CD4-positive, alpha-beta T cell (primary cell): ENCODE measurements around the gene TUBGCP4. TPM values are rescaled to one million over a fixed set of nuclear protein-coding genes. Genes with fewer than 3 reads are reported as not detected.

Source experiments
- ATAC-seq: fragments of 200-7000 bp; cut with Tn5 transposase; one replicate; pipeline ENCODE4 v1.10.0; 2022; ENCODE audit warnings: mild to moderate bottlenecking; ENCODE audit not compliant: poor library complexity
- CTCF ChIA-PET: fragments of 350-600 bp; sonication (Branson Sonifier 250); formaldehyde crosslinking; loops from one replicate; lab custom pipeline; 2021; ENCODE audit warnings: antibody characterized with exemption, inconsistent platforms; lab: Charles Lee
- POLR2A ChIA-PET: fragments of 350-600 bp; sonication (Branson Sonifier 250); formaldehyde crosslinking; loops from one replicate; lab custom pipeline; 2021; ENCODE audit warnings: antibody characterized with exemption, inconsistent platforms; lab: Charles Lee
- DNase-seq, 14 experiments: peaks; one replicate each; pipeline ENCODE4 v3.0.0-alpha.2; 2013 to 2020; ENCODE audit warnings: mixed read lengths in 2 of 14
- H3K27ac ChIP-seq, 2 donors: one replicate each; pipeline versions ENCODE4 v1.5.1 to v1.7.0; 2013; ENCODE audit warnings: low read length in 2 of 2, low read depth in 1 of 2, mild to moderate bottlenecking in 1 of 2
- H3K27me3 ChIP-seq, 2 experiments: 1 replicate in 1 of 2; 2 replicates in 1 of 2; pipeline versions ENCODE4 v1.6.1 to v1.7.0; 2013; ENCODE audit warnings: low read length in 2 of 2, control low read depth in 1 of 2, mild to moderate bottlenecking in 1 of 2, moderate library complexity in 1 of 2; ENCODE audit not compliant: insufficient read depth in 2 of 2, control insufficient read depth in 1 of 2
- H3K36me3 ChIP-seq: one replicate; pipeline ENCODE4 v1.6.1; 2013; ENCODE audit warnings: low read length, control low read depth; ENCODE audit not compliant: insufficient read depth
- H3K4me1 ChIP-seq: one replicate; pipeline ENCODE4 v1.6.1; 2013; ENCODE audit warnings: low read length, control low read depth; ENCODE audit not compliant: insufficient read depth
- H3K4me3 ChIP-seq: one replicate; pipeline ENCODE4 v1.5.1; 2013; ENCODE audit warnings: mild to moderate bottlenecking, low read length, moderate library complexity
- H3K9me3 ChIP-seq, 2 experiments: 1 replicate in 1 of 2; 2 replicates in 1 of 2; pipeline versions ENCODE4 v1.6.1 to v1.7.0; 2013; ENCODE audit warnings: low read length in 2 of 2, mild to moderate bottlenecking in 2 of 2, control low read depth in 1 of 2, moderate library complexity in 1 of 2; ENCODE audit not compliant: control insufficient read depth in 1 of 2, insufficient read depth in 1 of 2
- H3K27ac Mint-ChIP-seq: one replicate; pipeline ENCODE4 v1.8.0; 2020; ENCODE audit warnings: mixed read lengths
- H3K27me3 Mint-ChIP-seq: one replicate; pipeline ENCODE4 v1.8.0; 2021; ENCODE audit warnings: mixed read lengths
- H3K36me3 Mint-ChIP-seq: one replicate; pipeline ENCODE4 v1.8.0; 2021; ENCODE audit warnings: low read depth, mixed read lengths
- H3K4me1 Mint-ChIP-seq: one replicate; pipeline ENCODE4 v1.8.0; 2021; ENCODE audit warnings: low read depth, mixed read lengths
- H3K4me3 Mint-ChIP-seq: one replicate; pipeline ENCODE4 v1.8.0; 2020; ENCODE audit warnings: mild to moderate bottlenecking, mixed read lengths
- H3K9me3 Mint-ChIP-seq: one replicate; pipeline ENCODE4 v1.8.0; 2020; ENCODE audit warnings: mixed read lengths
- intact Hi-C, 2 experiments: fragments of 100-400 bp; cut with DNase I in 1 of 2; cut with micrococcal nuclease in 1 of 2; formaldehyde crosslinking; loops; one replicate each; pipeline versions ENCODE4 v1.15.1 to v1.9.0; 2023 to 2025; cut with DNase I, micrococcal nuclease
- total RNA-seq, 174 experiments: library from RNA in 2 of 174; stranded (reverse) in 2 of 174; gene quantifications; one replicate each; pipeline ENCODE4 v1.2.3 and lab custom pipeline; 2021 to 2026
- TF ChIP-seq, protein P1 (sequence below): fragments of 200-600 bp; IDR thresholded peaks from one replicate; pipeline ENCODE4 v1.8.0; 2022; ENCODE audit warnings: antibody characterized with exemption, mild to moderate bottlenecking

Gene TUBGCP4
- total RNA-seq, 2 experiments from 2014 or later = 4.1 to 5.9 TPM

DNA sequence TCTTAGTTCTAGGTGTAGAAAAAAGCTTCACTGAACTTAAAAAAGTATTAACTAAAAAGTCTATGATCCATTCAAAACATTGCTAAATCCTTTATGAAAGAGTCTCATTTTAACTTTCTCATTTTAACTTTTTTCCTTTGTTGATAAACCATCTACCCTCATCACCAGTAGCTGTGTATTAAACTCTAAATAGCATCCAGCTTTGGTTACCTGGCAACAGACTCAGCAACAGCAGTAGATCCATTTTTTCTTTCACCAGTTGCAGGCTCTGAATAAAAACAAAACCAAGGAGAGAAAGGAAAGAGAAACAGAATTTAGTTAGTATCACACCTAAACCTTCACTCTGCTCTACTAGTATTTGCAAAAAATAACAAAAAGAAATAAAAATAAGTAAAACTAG lies 70.4 kb downstream of the TUBGCP4 start:
- CTCF ChIA-PET = interaction anchor here (0.7 to 2.0 kb wide), 2 partner anchors 73 to 84 kb away, joined by 3 to 11 read pairs; no protein-coding TSS in a partner anchor
- Mint-ChIP-seq H3K4me3 (no peak overlapping the region), H3K27ac (no peak overlapping the region), H3K4me1 (no peaks in the 10 kb centered on the region), H3K36me3 (peaks cover 76% of the 10 kb centered on the region), H3K9me3 (no peaks in the 10 kb centered on the region), H3K27me3 (no peaks in the 10 kb centered on the region)
- intact Hi-C loops = no loop called here
- Histone ChIP-seq H3K27me3 (no peaks in the 10 kb centered on the region), H3K9me3 (no peaks in the 10 kb centered on the region), H3K4me1 (no peaks in the 10 kb centered on the region), H3K36me3 (peaks cover 40% of the 10 kb centered on the region), H3K4me3 (no peak overlapping the region), H3K27ac (no peak overlapping the region)
- DNase-seq (no peak), ATAC-seq (no peak)
- TF ChIP-seq, protein P1, sequence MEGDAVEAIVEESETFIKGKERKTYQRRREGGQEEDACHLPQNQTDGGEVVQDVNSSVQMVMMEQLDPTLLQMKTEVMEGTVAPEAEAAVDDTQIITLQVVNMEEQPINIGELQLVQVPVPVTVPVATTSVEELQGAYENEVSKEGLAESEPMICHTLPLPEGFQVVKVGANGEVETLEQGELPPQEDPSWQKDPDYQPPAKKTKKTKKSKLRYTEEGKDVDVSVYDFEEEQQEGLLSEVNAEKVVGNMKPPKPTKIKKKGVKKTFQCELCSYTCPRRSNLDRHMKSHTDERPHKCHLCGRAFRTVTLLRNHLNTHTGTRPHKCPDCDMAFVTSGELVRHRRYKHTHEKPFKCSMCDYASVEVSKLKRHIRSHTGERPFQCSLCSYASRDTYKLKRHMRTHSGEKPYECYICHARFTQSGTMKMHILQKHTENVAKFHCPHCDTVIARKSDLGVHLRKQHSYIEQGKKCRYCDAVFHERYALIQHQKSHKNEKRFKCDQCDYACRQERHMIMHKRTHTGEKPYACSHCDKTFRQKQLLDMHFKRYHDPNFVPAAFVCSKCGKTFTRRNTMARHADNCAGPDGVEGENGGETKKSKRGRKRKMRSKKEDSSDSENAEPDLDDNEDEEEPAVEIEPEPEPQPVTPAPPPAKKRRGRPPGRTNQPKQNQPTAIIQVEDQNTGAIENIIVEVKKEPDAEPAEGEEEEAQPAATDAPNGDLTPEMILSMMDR = no peak
- POLR2A ChIA-PET = no interaction called here

GRCh38 chr15:43446344-43446743 lies 75.4 kb downstream of the TUBGCP4 start:
- H3K4me3 ChIP-seq = no peak overlapping the region
- no peaks in the 10 kb centered on the region for H3K9me3 Mint-ChIP-seq
- H3K36me3 ChIP-seq = peaks cover 23% of the 10 kb centered on the region
- H3K4me3 Mint-ChIP-seq = no peak overlapping the region
- H3K4me1 ChIP-seq = no peaks in the 10 kb centered on the region
- H3K27me3 Mint-ChIP-seq = no peaks in the 10 kb centered on the region
- no peaks in the 10 kb centered on the region for H3K27me3 ChIP-seq
- peaks cover 60% of the 10 kb centered on the region for H3K36me3 Mint-ChIP-seq
- DNase-seq (no peak), ATAC-seq (no peak)
- intact Hi-C loops = no loop called here
- no peaks in the 10 kb centered on the region for H3K9me3 ChIP-seq
- ChIA-PET CTCF (no interaction called here), POLR2A (no interaction called here)
- H3K27ac ChIP-seq = no peak overlapping the region
- no peaks in the 10 kb centered on the region for H3K4me1 Mint-ChIP-seq
- TF ChIP-seq, protein P1 = no peak
- H3K27ac Mint-ChIP-seq = no peak overlapping the region

DNA sequence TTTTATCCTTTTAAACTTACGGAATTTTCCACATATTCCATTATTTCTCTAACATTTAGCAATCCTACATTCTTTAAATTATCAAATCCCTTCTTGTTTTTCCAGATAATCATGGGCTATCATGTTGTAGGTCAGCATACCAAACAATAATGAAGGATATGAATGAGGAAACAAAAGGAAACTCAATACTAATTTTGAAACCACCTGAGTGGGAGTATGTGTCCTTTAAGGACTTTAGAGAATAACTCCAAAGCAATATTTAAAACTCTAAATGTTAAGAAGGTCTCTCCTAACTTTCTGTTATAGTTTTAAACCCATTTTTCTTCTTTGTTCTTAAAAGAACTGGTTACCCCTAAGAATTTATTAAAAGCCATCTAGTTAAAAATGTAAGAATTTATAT lies 79.1 kb downstream of the TUBGCP4 start:
- intact Hi-C loops = no loop called here
- Histone ChIP-seq H3K27me3 (no peaks in the 10 kb centered on the region), H3K9me3 (no peaks in the 10 kb centered on the region), H3K36me3 (peaks cover 25% of the 10 kb centered on the region), H3K4me3 (no peak overlapping the region), H3K27ac (no peak overlapping the region), H3K4me1 (no peaks in the 10 kb centered on the region)
- H3K9me3 Mint-ChIP-seq = no peaks in the 10 kb centered on the region
- H3K4me3 Mint-ChIP-seq = no peak overlapping the region
- TF ChIP-seq, protein P1 = no peak
- ATAC-seq (no peak), DNase-seq (no peak)
- no peak overlapping the region for H3K27ac Mint-ChIP-seq
- POLR2A ChIA-PET = no interaction called here
- H3K4me1 Mint-ChIP-seq = no peaks in the 10 kb centered on the region
- CTCF ChIA-PET = no interaction called here
- H3K27me3 Mint-ChIP-seq = no peaks in the 10 kb centered on the region
- H3K36me3 Mint-ChIP-seq = peaks cover 50% of the 10 kb centered on the region

Other genes starting within 250 kb of the TUBGCP4 start
- 10 to 100 TPM; 17.5 to 22.5 TPM for gene TMEM62, start 237.5 kb upstream of the TUBGCP4 start, total RNA-seq
- gene CCNDBP1, start 185.7 kb upstream of the TUBGCP4 start, total RNA-seq = 100 to 1,000 TPM in 1 of 2 experiments, 10 to 100 TPM in 1; 92.3 to 103 TPM
- gene EPB42, start 150.1 kb upstream of the TUBGCP4 start, total RNA-seq = not detected
- not detected for gene TGM5, start 104.2 kb upstream of the TUBGCP4 start, total RNA-seq
- not detected for gene TGM7, start 68.8 kb upstream of the TUBGCP4 start, total RNA-seq
- gene LCMT2, start 40.5 kb upstream of the TUBGCP4 start, total RNA-seq = 1 to 10 TPM; 5.8 to 5.9 TPM
- gene ZSCAN29, start 58 bp upstream of the TUBGCP4 start, total RNA-seq = 1 to 10 TPM; 7.1 to 7.4 TPM
- 10 to 100 TPM; 43.0 to 44.6 TPM for gene TP53BP1, start 122.1 kb downstream of the TUBGCP4 start, total RNA-seq
- 1 to 10 TPM; 1.2 to 1.5 TPM for gene MAP1A, start 146.5 kb downstream of the TUBGCP4 start, total RNA-seq
- 10 to 100 TPM; 16.9 to 23.8 TPM for gene PPIP5K1, start 219.1 kb downstream of the TUBGCP4 start, total RNA-seq
- not detected for gene CKMT1B, start 222.9 kb downstream of the TUBGCP4 start, total RNA-seq
- gene STRC, start 247.7 kb downstream of the TUBGCP4 start, total RNA-seq = 1 to 10 TPM; 1.7 to 2.1 TPM